ENCODE data around the gene TICAM2.

GRCh38 chr5:115571441-115571878 lies 30.8 kb downstream of the TICAM2 start:
- TF ChIP-seq, protein P1, sequence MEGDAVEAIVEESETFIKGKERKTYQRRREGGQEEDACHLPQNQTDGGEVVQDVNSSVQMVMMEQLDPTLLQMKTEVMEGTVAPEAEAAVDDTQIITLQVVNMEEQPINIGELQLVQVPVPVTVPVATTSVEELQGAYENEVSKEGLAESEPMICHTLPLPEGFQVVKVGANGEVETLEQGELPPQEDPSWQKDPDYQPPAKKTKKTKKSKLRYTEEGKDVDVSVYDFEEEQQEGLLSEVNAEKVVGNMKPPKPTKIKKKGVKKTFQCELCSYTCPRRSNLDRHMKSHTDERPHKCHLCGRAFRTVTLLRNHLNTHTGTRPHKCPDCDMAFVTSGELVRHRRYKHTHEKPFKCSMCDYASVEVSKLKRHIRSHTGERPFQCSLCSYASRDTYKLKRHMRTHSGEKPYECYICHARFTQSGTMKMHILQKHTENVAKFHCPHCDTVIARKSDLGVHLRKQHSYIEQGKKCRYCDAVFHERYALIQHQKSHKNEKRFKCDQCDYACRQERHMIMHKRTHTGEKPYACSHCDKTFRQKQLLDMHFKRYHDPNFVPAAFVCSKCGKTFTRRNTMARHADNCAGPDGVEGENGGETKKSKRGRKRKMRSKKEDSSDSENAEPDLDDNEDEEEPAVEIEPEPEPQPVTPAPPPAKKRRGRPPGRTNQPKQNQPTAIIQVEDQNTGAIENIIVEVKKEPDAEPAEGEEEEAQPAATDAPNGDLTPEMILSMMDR (IDR thresholded peaks at IDR 0.05 in 4 of 5, conservative IDR thresholded peaks at IDR 0.05 in 1 of 5), result no peak
- TF ChIP-seq POLR2A (IDR thresholded peaks at IDR 0.05), result no peak

All from gastrocnemius medialis (tissue), 4 donors.